Measurements from ENCODE around the gene KREMEN2. TPM values are rescaled to one million over a fixed set of nuclear protein-coding genes. Genes with fewer than 3 reads are reported as not detected.

KREMEN2 gene
- total and polyA plus RNA-seq, 9 of the 15 experiments (the other 6 are each of a cell fraction or from before 2014, with no cell fraction given) = 0.04 to 7.7 (median 1.5) TPM; not detected in 1

DNA sequence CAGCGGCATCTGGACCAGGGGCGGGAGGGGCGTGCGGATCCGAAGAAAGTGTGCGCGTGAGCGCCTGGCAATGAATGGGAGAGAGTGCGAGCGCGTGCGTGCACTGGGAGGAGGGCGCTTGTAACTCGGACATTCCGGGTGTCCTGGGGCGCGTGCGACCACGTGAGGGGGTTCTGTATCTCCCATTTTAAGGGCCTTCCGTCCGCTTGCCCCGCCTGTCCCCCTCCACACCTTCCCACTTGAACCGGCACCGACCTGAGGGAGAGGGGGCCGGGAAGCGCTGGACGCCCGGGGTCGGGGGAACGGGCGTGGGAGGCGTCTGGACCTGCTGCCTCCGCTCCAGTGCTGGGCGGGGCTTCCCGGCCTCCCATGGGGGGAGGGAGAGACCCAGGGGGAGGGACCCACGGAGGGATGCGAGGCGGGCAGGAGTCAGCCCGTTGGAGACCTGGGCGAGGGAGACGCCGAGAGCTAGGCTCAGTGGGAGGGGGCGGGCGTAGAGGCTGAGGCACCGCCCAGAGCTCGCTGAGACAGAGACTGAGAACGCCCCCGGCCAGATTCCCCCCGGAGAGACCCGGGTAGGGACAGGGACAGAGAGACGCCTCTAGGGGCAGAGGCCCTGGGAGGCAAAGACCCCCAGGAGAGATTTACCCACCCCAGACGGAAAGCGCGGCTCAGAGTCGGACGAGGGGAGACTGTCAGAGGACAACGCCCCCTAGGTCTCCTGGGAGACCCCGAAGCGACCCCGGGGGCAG lies at the start of gene KREMEN2 (continued):
- peak; percentile 59; the same call in 1 of the 2 replicates for TF ChIP-seq MXI1 (IDR thresholded peaks at IDR 0.05; ENCODE audit: low read depth, low read length)
- peak; percentile 76 for TF ChIP-seq SUPT5H (IDR thresholded peaks at IDR 0.05)
- TF ChIP-seq, protein P1, sequence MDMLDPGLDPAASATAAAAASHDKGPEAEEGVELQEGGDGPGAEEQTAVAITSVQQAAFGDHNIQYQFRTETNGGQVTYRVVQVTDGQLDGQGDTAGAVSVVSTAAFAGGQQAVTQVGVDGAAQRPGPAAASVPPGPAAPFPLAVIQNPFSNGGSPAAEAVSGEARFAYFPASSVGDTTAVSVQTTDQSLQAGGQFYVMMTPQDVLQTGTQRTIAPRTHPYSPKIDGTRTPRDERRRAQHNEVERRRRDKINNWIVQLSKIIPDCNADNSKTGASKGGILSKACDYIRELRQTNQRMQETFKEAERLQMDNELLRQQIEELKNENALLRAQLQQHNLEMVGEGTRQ (CRISPR knock-in tag; IDR thresholded peaks at IDR 0.05) = peak; percentile 59; the same call in 1 of the 2 replicates
- TF ChIP-seq ZSCAN29 (IDR thresholded peaks at IDR 0.05) = 0 out of 2 replicates have a peak, but pooled peaks have one; percentile 65
- peak; percentile 88 to 93 for TF ChIP-seq MNT (conservative IDR thresholded peaks at IDR 0.05)
- peak; percentile 26; the same call in 1 of the 2 replicates for TF ChIP-seq MTA3 (IDR thresholded peaks at IDR 0.05; ENCODE audit: borderline replicate concordance)
- TF ChIP-seq NRF1 (conservative IDR thresholded peaks at IDR 0.05 in 1 of 2, IDR thresholded peaks at IDR 0.05 in 1 of 2) = peak; percentile 79 to 84
- TF ChIP-seq RUNX1 (IDR thresholded peaks at IDR 0.05; ENCODE audit: low read depth) = no peak
- TF ChIP-seq XRCC3 (IDR thresholded peaks at IDR 0.05) = no peak
- 0 out of 2 replicates have a peak, but pooled peaks have one; percentile 58 for TF ChIP-seq ZBTB2 (IDR thresholded peaks at IDR 0.05)
- TF ChIP-seq, protein P2, sequence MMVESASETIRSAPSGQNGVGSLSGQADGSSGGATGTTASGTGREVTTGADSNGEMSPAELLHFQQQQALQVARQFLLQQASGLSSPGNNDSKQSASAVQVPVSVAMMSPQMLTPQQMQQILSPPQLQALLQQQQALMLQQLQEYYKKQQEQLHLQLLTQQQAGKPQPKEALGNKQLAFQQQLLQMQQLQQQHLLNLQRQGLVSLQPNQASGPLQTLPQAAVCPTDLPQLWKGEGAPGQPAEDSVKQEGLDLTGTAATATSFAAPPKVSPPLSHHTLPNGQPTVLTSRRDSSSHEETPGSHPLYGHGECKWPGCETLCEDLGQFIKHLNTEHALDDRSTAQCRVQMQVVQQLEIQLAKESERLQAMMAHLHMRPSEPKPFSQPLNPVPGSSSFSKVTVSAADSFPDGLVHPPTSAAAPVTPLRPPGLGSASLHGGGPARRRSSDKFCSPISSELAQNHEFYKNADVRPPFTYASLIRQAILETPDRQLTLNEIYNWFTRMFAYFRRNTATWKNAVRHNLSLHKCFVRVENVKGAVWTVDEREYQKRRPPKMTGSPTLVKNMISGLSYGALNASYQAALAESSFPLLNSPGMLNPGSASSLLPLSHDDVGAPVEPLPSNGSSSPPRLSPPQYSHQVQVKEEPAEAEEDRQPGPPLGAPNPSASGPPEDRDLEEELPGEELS (CRISPR knock-in tag; IDR thresholded peaks at IDR 0.05; ENCODE audit: borderline replicate concordance) = peak; percentile 34; the same call in 1 of the 2 replicates
- TF ChIP-seq DPF2 (IDR thresholded peaks at IDR 0.05) = peak; percentile 31; the same call in 1 of the 2 replicates
- no peak for TF ChIP-seq POLR3A (IDR thresholded peaks at IDR 0.05; ENCODE audit: borderline replicate concordance, extremely low read depth, insufficient read depth, insufficient read length)
- peak; percentile 40; the same call in 1 of the 2 replicates for TF ChIP-seq PHF8 (IDR thresholded peaks at IDR 0.05; ENCODE audit: borderline replicate concordance, low read length)
- no peak for TF ChIP-seq NR3C1 (CRISPR knock-in tag; IDR thresholded peaks at IDR 0.05)
- TF ChIP-seq RAD51 (IDR thresholded peaks at IDR 0.05; ENCODE audit: borderline replicate concordance, low read depth) = peak; percentile 62; the same call in 1 of the 2 replicates
- no peak for TF ChIP-seq PHF20 (IDR thresholded peaks at IDR 0.05; ENCODE audit: partially characterized antibody)
- TF ChIP-seq TRIM24 (IDR thresholded peaks at IDR 0.05) = no peak
- no peak for TF ChIP-seq ZNF239 (CRISPR knock-in tag; IDR thresholded peaks at IDR 0.05)
- TF ChIP-seq ZNF77 (CRISPR knock-in tag; IDR thresholded peaks at IDR 0.05) = no peak
- TF ChIP-seq HMGN3 (IDR thresholded peaks at IDR 0.05; ENCODE audit: borderline replicate concordance, extremely low read depth, insufficient read length, low read depth, low read length) = peak; percentile 37

All from K562 (cell line).